Transverse colon (tissue), 3 donors: Measurements from ENCODE around the gene CLP1.

Experiments used
- CTCF ChIP-seq, 5 experiments: fragments of 200-600 bp in 3 of 5; fragments of 450-650 bp in 2 of 5; sonication (generic) in 3 of 5; IDR thresholded peaks; 1 replicate in 2 of 5; 2 replicates in 3 of 5; pipeline ENCODE4 v1.5.1; 2016 to 2017; ENCODE audit warnings: antibody characterized with exemption in 5 of 5, inconsistent platforms in 3 of 5, mild to moderate bottlenecking in 2 of 5, moderate library complexity in 1 of 5
- POLR2A ChIP-seq: fragments of 450-650 bp; IDR thresholded peaks from one replicate; pipeline ENCODE4 v1.6.1; 2016; ENCODE audit warnings: antibody characterized with exemption, mild to moderate bottlenecking, moderate library complexity

- no peak for TF ChIP-seq CTCF (IDR thresholded peaks at IDR 0.05)
- no peak for TF ChIP-seq POLR2A
These were observed 7.5 kb upstream of the CLP1 start, which contains the start of gene YPEL4 for GRCh38 chr11:57649826-57650738.
